HEK293 (cell line): ENCODE results near the gene SSU72.
"Not testable (repeated sequence)": the region's sequence is repeated elsewhere in the genome, so short reads cannot be mapped to it uniquely, and the experiment has no call there.

Experiments
- CTCF ChIA-PET: fragments of 350-600 bp; formaldehyde crosslinking; extraction: SDS; loops from one replicate; lab custom pipeline; 2021; ENCODE audit warnings: antibody characterized with exemption; lab: Yijun Ruan, JAX
- POLR2A ChIA-PET: fragments of 300-600 bp; formaldehyde crosslinking; extraction: SDS; loops from one replicate; lab custom pipeline; 2020; ENCODE audit warnings: antibody characterized with exemption, inconsistent platforms; lab: Yijun Ruan, JAX
- H3K27ac ChIP-seq: fragments of 200-500 bp; sonication (Bioruptor generic); 2 replicates; pipeline ENCODE4 v1.5.1; 2014; ENCODE audit warnings: low read depth, low read length, control low read depth, inconsistent platforms; ENCODE audit errors: extremely low read depth
- H3K36me3 ChIP-seq, 2 experiments: fragments of 200-500 bp in 1 of 2; sonication (Bioruptor generic) in 1 of 2; 1 replicate in 1 of 2; 2 replicates in 1 of 2; pipeline ENCODE4 v1.5.1; 2014 to 2017; ENCODE audit warnings: inconsistent platforms in 2 of 2, low read length in 2 of 2; ENCODE audit not compliant: control insufficient read depth in 2 of 2, insufficient read depth in 1 of 2
- H3K4me1 ChIP-seq: fragments of 200-500 bp; sonication (Bioruptor generic); 2 replicates; pipeline ENCODE4 v1.5.1; 2014; ENCODE audit warnings: mild to moderate bottlenecking, low read length, inconsistent platforms; ENCODE audit not compliant: control insufficient read depth, insufficient read depth
- H3K4me3 ChIP-seq: 2 replicates; pipeline ENCODE4 v1.5.1; 2011; ENCODE audit warnings: low read depth, mild to moderate bottlenecking, control low read depth, low read length, moderate library complexity
- H3K9me3 ChIP-seq: fragments of 200-500 bp; sonication (Bioruptor generic); 2 replicates; pipeline ENCODE4 v1.5.1; 2014; ENCODE audit warnings: low read depth, low read length, inconsistent platforms; ENCODE audit not compliant: control insufficient read depth, insufficient read depth
- BCL11A ChIP-seq: fragments of 450-650 bp; formaldehyde crosslinking; IDR thresholded peaks from 2 replicates; pipeline ENCODE4 v1.5.1; 2016; ENCODE audit warnings: low read depth, missing biosample characterization, missing genetic modification characterization
- BCL11B ChIP-seq: fragments of 450-650 bp; formaldehyde crosslinking; IDR thresholded peaks from 2 replicates; pipeline ENCODE4 v1.5.1; 2016; ENCODE audit warnings: low read depth, missing biosample characterization, missing genetic modification characterization
- GLIS2 ChIP-seq: fragments of 450-650 bp; formaldehyde crosslinking; IDR thresholded peaks from 2 replicates; pipeline ENCODE4 v1.5.1; 2016; ENCODE audit warnings: missing biosample characterization, missing genetic modification characterization
- ZBTB7A ChIP-seq: fragments of 450-650 bp; formaldehyde crosslinking; IDR thresholded peaks from 2 replicates; pipeline ENCODE4 v1.5.1; 2016; ENCODE audit warnings: low read depth, missing biosample characterization, missing genetic modification characterization
- ZFP69B ChIP-seq: fragments of 450-650 bp; formaldehyde crosslinking; IDR thresholded peaks from 2 replicates; pipeline ENCODE4 v1.5.1; 2016; ENCODE audit warnings: missing biosample characterization, missing genetic modification characterization
- ZNF37A ChIP-seq: fragments of 450-650 bp; IDR thresholded peaks from 2 replicates; pipeline ENCODE4 v1.5.1; 2018; ENCODE audit warnings: missing biosample characterization, missing genetic modification characterization
- ZNF394 ChIP-seq: fragments of 450-650 bp; formaldehyde crosslinking; IDR thresholded peaks from 2 replicates; pipeline ENCODE4 v1.5.1; 2016; ENCODE audit warnings: missing biosample characterization, missing genetic modification characterization, mild to moderate bottlenecking, moderate library complexity, borderline replicate concordance
- ZNF510 ChIP-seq: fragments of 450-650 bp; formaldehyde crosslinking; IDR thresholded peaks from 2 replicates; pipeline ENCODE4 v1.5.1; 2018; ENCODE audit warnings: mild to moderate bottlenecking, missing genetic modification characterization, missing biosample characterization; ENCODE audit not compliant: insufficient replicate concordance
- ZNF596 ChIP-seq: fragments of 450-650 bp; IDR thresholded peaks from 2 replicates; pipeline ENCODE4 v1.5.0; 2018; ENCODE audit warnings: missing biosample characterization, mild to moderate bottlenecking, missing genetic modification characterization, moderate library complexity
- TF ChIP-seq, protein P1 (sequence below): fragments of 450-650 bp; formaldehyde crosslinking; IDR thresholded peaks from 2 replicates; pipeline ENCODE4 v1.5.1; 2016; ENCODE audit warnings: missing biosample characterization, missing genetic modification characterization
- TF ChIP-seq, protein P2 (sequence below): fragments of 450-650 bp; formaldehyde crosslinking; IDR thresholded peaks from 2 replicates; pipeline ENCODE4 v1.5.1; 2016; ENCODE audit warnings: missing biosample characterization, missing genetic modification characterization
- TF ChIP-seq, protein P3 (sequence below): fragments of 450-650 bp; formaldehyde crosslinking; IDR thresholded peaks from 2 replicates; pipeline ENCODE4 v1.5.1; 2016; ENCODE audit warnings: missing biosample characterization, missing genetic modification characterization, low read depth
- TF ChIP-seq, protein P4 (sequence below): fragments of 450-650 bp; IDR thresholded peaks from 2 replicates; pipeline ENCODE4 v1.5.1; 2018; ENCODE audit warnings: missing biosample characterization, missing genetic modification characterization

The SSU72 gene

DNA sequence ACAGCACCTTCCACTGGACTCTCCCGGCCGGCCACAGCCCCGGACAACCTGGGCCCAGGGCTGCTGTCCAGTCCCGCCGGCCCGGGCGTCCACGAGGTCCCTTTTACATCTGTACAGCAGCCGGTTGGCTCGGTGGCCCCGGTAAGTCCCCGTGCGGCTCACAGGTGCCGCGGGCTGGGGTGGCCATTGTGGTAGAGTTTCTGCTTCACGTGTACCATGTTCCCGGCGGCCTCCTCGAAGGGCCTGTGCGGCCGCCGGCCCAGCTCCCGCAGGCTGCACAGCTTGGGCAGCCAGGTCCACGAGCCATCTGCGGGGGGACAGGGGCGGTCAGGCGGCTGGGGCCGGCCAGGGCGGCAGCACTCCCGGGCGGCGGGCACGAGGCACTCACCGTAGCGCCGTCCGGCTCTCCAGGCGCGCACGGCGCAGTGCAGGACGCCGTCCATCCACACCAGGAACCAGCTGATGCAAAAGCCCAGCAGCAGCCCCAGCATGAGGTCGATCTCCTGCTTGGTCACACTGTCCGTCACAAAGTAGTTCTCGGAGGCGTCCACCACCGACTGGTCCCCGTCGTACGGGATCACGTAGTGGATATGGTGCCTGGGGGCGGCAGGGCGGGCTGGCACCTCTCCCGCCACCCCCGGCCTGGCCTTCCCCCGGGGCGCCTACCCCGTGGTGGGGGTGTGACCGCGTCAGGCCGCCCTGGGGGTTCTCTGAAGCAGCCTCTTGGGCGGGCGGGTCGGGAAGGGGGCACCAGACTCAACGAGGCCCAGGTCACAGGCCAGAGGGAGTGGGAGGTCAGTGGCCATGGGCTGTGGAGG lies 39.3 kb downstream of the SSU72 start (continued):
- TF ChIP-seq, protein P1, sequence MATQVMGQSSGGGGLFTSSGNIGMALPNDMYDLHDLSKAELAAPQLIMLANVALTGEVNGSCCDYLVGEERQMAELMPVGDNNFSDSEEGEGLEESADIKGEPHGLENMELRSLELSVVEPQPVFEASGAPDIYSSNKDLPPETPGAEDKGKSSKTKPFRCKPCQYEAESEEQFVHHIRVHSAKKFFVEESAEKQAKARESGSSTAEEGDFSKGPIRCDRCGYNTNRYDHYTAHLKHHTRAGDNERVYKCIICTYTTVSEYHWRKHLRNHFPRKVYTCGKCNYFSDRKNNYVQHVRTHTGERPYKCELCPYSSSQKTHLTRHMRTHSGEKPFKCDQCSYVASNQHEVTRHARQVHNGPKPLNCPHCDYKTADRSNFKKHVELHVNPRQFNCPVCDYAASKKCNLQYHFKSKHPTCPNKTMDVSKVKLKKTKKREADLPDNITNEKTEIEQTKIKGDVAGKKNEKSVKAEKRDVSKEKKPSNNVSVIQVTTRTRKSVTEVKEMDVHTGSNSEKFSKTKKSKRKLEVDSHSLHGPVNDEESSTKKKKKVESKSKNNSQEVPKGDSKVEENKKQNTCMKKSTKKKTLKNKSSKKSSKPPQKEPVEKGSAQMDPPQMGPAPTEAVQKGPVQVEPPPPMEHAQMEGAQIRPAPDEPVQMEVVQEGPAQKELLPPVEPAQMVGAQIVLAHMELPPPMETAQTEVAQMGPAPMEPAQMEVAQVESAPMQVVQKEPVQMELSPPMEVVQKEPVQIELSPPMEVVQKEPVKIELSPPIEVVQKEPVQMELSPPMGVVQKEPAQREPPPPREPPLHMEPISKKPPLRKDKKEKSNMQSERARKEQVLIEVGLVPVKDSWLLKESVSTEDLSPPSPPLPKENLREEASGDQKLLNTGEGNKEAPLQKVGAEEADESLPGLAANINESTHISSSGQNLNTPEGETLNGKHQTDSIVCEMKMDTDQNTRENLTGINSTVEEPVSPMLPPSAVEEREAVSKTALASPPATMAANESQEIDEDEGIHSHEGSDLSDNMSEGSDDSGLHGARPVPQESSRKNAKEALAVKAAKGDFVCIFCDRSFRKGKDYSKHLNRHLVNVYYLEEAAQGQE (tag by site-specific recombination), result no peak

DNA sequence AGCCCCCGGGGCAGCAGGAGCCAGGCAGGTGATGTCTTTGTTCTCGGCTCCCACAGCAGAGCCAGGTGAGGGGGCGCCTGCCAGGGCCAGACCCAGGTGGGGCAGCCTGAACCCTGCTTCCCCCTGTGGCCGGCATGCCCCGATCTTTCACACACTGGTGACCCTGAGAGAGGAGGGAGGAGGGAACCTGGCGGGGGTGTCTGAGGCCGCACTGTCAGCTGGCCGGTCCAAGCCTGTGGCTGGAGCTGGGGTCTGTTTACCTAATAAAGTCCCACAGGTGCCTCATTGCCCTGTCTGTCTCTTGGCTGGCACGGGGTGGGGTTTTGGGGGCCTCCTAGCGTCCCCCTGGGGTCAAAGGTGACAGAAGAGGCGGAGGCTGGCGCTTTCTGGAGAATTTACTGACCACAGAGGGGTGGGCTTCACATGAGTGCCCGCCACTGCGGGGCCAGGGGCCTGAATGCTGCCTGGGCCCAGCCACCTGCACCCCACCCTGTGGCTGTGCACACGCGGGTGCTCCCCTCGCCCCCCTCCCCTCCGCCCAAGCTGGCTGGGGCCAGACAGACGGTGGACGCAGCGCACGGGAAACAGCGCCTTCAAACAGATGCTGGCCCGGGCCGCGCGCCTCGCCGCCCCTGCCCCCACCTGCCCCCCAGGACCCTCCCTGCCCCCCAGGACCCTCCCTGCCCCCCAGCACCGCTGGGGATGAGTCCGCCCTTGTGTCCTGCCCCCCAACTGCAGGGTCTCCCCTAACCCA lies 40.1 kb downstream of the SSU72 start:
- CTCF ChIA-PET, result no interaction called here
- Histone ChIP-seq H3K4me3 (no peak overlapping the region), H3K27ac (no peak overlapping the region)

DNA sequence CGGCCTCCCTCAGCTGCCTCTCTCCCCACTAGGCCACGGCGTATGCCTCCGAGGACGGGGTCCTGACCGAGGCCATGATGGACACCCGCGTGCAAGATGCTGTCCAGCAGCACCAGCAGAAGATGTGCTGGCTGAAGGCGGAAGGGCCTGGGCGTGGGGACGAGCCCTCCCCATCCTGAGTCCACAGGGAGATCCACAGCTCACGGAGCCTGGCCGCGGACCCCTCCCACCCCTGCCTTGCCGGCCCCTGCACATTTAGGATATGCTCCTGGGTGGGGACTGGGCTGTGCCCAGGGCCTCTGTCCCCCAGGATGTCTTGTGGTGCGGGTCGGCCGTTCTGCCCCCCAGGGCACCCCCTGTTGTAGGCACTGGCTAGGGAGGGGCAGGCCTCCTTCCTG lies 40.8 kb downstream of the SSU72 start:
- H3K27ac ChIP-seq, CTCF ChIA-PET, H3K4me3 ChIP-seq, H3K9me3 ChIP-seq, H3K4me1 ChIP-seq: not testable (repeated sequence)
- TF ChIP-seq, protein P1 (tag by site-specific recombination), result peak; percentile 51; the same call in 1 of the 2 replicates
- H3K36me3 ChIP-seq, result peaks cover 0 to 64% of the 10 kb centered on the region in 2 experiments; a peak in 2 of 3 replicates
- POLR2A ChIA-PET, result interaction anchor here (0.6 kb wide), 1 partner anchor 138 kb away, joined by 3 read pairs; no protein-coding TSS in a partner anchor

More for the DNA sequence above, 40.1 kb downstream of the SSU72 start:
- POLR2A ChIA-PET, result interaction anchor here (0.6 kb wide), 1 partner anchor 139 kb away, joined by 3 read pairs; no protein-coding TSS in a partner anchor
- TF ChIP-seq, protein P2, sequence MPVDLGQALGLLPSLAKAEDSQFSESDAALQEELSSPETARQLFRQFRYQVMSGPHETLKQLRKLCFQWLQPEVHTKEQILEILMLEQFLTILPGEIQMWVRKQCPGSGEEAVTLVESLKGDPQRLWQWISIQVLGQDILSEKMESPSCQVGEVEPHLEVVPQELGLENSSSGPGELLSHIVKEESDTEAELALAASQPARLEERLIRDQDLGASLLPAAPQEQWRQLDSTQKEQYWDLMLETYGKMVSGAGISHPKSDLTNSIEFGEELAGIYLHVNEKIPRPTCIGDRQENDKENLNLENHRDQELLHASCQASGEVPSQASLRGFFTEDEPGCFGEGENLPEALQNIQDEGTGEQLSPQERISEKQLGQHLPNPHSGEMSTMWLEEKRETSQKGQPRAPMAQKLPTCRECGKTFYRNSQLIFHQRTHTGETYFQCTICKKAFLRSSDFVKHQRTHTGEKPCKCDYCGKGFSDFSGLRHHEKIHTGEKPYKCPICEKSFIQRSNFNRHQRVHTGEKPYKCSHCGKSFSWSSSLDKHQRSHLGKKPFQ, result no peak
- TF ChIP-seq, protein P3, sequence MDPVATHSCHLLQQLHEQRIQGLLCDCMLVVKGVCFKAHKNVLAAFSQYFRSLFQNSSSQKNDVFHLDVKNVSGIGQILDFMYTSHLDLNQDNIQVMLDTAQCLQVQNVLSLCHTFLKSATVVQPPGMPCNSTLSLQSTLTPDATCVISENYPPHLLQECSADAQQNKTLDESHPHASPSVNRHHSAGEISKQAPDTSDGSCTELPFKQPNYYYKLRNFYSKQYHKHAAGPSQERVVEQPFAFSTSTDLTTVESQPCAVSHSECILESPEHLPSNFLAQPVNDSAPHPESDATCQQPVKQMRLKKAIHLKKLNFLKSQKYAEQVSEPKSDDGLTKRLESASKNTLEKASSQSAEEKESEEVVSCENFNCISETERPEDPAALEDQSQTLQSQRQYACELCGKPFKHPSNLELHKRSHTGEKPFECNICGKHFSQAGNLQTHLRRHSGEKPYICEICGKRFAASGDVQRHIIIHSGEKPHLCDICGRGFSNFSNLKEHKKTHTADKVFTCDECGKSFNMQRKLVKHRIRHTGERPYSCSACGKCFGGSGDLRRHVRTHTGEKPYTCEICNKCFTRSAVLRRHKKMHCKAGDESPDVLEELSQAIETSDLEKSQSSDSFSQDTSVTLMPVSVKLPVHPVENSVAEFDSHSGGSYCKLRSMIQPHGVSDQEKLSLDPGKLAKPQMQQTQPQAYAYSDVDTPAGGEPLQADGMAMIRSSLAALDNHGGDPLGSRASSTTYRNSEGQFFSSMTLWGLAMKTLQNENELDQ (tag by site-specific recombination), result no peak
- TF ChIP-seq ZNF37A (tag by site-specific recombination), result no peak
- TF ChIP-seq ZFP69B (tag by site-specific recombination), result no peak
- TF ChIP-seq, protein P4, sequence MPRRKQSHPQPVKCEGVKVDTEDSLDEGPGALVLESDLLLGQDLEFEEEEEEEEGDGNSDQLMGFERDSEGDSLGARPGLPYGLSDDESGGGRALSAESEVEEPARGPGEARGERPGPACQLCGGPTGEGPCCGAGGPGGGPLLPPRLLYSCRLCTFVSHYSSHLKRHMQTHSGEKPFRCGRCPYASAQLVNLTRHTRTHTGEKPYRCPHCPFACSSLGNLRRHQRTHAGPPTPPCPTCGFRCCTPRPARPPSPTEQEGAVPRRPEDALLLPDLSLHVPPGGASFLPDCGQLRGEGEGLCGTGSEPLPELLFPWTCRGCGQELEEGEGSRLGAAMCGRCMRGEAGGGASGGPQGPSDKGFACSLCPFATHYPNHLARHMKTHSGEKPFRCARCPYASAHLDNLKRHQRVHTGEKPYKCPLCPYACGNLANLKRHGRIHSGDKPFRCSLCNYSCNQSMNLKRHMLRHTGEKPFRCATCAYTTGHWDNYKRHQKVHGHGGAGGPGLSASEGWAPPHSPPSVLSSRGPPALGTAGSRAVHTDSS, result no peak
- TF ChIP-seq GLIS2 (tag by site-specific recombination), result peak; percentile 10; the same call in 1 of the 2 replicates
- no peak for TF ChIP-seq ZNF596 (tag by site-specific recombination)
- TF ChIP-seq ZNF394 (tag by site-specific recombination), result no peak
- TF ChIP-seq BCL11B (tag by site-specific recombination), result 0 out of 2 replicates have a peak, but pooled peaks have one; percentile 40
- peak; percentile 18; the same call in 1 of the 2 replicates for TF ChIP-seq BCL11A (tag by site-specific recombination)
- no peak for TF ChIP-seq ZNF510 (tag by site-specific recombination)
- TF ChIP-seq ZBTB7A (tag by site-specific recombination), result 0 out of 2 replicates have a peak, but pooled peaks have one; percentile 42
- no peaks in the 10 kb centered on the region for H3K4me1 ChIP-seq
- no peaks in the 10 kb centered on the region for H3K9me3 ChIP-seq
- peaks cover 0 to 62% of the 10 kb centered on the region in 2 experiments; a peak in 2 of 3 replicates for H3K36me3 ChIP-seq
